ENCODE measurements around the gene ADAD2.

ADAD2 gene

DNA sequence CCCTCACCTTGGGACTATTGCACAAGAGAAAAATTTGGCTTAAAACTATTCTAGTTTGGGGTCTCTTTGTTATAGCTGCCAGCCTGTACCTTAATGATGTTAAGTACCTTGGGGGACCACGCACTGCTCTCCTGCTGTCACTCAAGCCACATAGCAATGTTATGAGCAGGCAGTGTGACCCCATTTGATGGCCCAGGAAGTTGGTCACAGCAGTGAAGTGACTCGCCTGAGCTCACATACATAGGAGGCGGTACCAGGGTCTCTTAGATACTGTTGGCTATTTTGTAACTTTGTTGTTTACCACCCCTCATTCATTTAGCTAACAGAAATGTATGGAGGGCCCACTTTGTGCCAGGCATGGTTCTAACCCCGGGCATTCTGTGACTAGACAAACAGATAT is 32.5 kb downstream of the ADAD2 start:
- no peak for DNase-seq (ENCODE audit: low read depth in 3 of 3)

- no peak for DNase-seq (ENCODE audit: low read depth in 3 of 3)
These were observed 33.6 kb downstream of the ADAD2 start for GRCh38 chr16:84224554-84224953.

DNA sequence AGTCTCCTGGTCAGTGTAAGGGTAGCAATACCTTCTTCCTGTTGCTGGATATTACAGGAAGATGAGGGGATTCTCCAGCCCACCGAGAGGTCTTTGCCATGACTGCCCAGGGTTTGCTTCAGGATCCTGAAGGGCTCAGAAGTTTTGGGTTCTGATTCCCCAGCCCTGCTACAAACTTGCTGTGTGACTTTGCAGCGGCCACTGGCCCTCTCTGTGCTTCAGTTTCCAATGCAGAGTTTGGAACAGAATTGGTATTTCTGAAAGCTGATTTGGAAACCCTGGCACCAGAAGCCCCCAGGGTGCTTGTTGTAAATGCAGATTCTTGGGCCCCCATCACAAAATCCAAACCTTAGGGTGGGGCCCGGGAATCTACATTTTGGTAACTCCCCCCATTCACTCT is 34.2 kb downstream of the ADAD2 start:
- DNase-seq (ENCODE audit: low read depth in 3 of 3): no peak

DNA sequence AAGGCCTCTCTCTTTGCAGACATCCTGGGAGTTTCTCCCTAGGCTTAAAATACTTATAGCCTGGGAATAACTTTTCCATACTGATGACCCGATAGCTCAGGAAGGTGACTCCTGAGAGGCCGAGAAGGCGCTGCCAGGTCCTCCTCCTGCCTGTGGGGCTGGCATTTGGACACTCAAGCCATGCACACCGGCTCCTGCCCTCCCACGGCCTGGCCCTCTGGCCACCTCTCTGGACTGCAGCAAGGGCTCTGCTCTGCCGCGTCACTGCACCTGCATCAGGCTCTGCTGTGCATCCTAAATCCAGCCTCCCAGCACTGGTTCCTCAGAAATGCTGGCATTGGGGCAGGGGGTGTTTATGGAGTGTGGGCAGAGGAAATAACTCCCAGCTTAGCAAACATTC is 34.6 kb downstream of the ADAD2 start:
- no peak for DNase-seq (ENCODE audit: low read depth in 3 of 3)

GRCh38 chr16:84226026-84226425 is 35.1 kb downstream of the ADAD2 start:
- no peak for DNase-seq (ENCODE audit: low read depth in 3 of 3)

DNA sequence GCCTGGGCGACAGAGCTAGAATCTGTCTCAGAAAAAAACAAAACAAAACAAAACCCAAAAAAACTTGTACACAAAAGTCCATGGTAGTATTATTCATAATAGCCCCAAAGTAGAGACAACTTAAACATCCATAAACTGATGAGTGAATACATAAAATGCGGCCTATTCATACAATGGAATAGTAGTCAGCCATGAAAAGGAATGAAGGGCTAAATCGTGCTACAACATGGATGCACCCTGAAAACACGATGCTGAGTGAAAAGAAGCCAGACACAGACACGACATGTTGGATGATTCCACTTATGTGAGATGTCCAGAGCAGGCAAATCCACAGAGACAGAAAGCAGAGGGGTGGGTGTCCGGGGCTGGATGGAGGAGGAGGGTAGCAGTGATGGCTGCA is 36.6 kb downstream of the ADAD2 start:
- DNase-seq (ENCODE audit: low read depth in 3 of 3): no peak

DNA sequence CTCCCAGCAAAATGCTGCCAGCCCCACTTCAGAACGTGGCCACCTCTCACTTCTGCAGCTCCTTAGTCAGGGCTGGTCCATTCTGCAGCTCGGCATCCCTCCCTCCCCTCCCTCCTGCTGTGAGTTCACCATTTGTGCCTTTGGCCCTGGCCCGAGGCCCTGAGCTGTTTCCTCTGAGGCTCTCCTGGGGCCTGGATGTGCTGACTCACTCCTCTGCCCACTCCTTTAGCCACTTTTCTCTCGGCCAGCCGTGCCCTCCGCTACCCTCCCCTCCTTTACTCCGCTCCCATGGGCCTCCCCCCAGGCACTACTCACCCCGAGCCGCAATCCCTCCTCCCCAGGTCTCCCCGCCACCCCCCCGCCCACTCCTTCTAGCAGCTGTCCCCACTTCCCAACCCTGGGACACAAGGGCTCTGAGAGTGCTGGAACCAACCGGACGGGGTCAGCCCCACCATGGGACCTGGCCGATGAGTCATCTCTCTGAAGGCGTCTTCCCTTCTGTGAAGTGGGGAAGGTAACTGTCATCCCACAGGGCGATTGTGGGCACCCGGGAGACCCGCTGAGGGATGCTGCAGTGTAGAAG is 37.4 kb downstream of the ADAD2 start:
- no peak for DNase-seq (ENCODE audit: low read depth in 3 of 3)

DNA sequence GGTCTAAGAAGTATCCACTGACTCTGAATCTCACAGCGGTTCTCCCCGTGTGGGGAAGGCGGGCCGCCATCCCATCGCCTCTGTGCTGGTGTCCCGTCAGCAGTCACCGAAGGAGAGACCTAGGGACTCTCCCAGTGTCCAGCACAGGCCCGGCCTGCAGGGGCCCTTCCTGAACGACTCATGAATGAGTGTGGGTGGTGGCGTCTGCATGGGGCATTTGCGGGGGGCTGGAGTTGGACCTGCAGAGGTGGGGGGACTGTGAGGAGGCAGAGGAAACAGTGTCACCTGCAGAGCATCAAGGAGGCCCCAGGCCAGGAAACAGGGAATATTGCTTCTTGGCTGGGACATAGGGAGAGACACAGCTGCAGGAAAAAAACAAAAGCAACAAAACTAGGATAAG is 38.5 kb downstream of the ADAD2 start:
- no peak for DNase-seq (ENCODE audit: low read depth in 3 of 3)

DNA sequence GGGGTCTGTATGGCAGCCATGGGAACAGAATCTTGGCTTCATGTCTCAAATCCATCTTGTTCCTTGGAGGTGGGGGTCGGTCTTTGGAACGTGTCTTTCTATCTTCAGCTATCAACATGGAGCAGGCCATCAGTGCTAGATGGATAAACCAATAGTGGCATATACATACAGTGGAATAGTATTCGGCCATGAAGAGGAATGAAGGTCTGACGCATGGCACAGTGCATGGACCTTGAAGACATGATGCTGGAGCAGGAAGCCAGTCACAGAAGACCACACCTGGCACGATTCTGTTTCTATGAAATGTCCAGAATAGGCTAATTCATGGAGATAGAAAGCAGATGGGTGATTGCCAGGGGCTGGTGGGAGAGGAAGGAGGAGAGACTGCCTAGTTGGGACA is 41.1 kb downstream of the ADAD2 start:
- no peak for DNase-seq (ENCODE audit: low read depth in 3 of 3)

DNA sequence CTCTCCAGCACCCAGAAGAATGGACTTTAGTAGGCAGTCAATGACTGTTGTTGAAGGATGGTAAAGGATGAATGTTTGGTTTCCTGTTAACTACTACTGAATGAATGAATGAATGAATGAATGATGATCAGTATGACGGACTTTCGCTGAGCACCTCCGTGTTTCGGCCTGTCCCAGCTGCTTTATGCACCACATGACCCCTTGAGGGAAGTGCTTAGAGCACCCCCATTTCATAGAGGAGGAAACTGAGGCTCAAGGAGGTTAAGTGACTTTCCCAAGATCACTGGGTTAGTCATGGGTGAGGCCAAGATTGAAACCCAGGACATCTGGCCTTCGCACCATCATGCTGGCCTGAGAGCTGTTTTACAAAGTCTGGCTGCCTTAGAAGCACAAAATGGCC is 42.0 kb downstream of the ADAD2 start:
- DNase-seq (ENCODE audit: low read depth in 3 of 3): no peak

DNA sequence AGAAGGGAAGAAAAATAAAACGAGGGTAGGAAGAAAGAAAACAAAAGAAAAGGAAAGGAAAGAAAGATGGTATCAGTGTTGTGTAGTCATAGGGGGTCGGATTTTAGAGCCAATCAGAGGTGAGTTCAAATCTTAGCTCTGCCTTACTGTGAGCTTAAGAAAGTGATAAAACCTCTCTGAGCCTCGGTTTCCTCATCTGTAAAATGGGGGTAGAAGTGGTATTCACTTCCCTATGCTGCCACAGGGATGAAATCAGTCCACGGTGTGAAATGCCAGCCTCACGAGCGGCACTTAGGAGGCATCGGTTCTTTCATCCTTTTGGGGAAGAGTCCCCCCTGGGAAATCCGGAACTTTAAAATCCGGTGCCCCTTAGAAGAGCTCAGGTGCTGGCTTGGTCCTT is 42.8 kb downstream of the ADAD2 start:
- no peak for DNase-seq (ENCODE audit: low read depth in 3 of 3)

DNA sequence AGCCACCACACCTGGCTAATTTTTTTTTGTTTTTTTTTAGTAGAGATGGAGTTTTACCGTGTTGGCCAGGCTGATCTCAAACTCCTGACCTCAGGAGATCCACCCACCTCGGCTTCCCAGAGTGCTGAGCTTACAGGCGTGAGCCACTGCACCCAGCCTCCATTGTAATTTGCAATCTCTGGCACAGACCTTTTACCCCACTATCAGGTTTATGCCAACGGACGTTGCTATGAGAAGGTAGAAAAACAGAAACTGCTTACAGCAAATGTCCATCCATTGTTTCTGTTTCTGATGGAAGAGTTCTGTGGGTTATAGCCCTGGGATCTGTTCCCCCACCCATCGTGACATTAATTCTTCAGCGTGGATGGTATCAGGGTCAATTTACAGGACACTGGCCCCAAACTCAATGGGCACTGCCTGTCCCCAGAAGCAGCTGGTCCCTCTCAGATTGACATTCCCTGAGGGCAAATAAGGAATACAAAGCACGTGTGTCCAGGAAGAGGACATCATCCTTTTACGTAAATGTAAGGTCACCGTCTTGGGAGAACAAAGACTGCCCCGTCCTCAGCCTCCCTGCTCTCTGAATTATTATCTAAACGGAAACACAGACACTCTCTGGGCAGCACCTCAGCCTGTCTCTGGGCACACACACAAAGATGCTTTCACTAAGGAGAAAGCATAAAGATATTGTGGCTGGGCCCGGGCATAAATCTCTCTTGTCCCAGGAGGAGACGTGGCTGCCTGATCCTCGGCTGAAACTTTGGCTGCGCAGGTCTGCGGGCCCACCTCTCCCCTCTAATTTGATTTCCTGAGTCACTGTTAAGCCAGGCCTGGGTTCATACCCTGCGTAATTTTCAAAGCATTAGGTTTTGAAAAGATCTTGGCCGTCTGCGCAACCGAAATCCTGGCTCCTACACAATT is 43.6 kb downstream of the ADAD2 start:
- DNase-seq (ENCODE audit: low read depth in 3 of 3): no peak

- DNase-seq (ENCODE audit: low read depth in 3 of 3): no peak
These were observed 45.7 kb downstream of the ADAD2 start for GRCh38 chr16:84236671-84237070.

- DNase-seq (ENCODE audit: low read depth in 3 of 3): no peak
These were observed 47.2 kb downstream of the ADAD2 start for GRCh38 chr16:84237994-84238750.

DNA sequence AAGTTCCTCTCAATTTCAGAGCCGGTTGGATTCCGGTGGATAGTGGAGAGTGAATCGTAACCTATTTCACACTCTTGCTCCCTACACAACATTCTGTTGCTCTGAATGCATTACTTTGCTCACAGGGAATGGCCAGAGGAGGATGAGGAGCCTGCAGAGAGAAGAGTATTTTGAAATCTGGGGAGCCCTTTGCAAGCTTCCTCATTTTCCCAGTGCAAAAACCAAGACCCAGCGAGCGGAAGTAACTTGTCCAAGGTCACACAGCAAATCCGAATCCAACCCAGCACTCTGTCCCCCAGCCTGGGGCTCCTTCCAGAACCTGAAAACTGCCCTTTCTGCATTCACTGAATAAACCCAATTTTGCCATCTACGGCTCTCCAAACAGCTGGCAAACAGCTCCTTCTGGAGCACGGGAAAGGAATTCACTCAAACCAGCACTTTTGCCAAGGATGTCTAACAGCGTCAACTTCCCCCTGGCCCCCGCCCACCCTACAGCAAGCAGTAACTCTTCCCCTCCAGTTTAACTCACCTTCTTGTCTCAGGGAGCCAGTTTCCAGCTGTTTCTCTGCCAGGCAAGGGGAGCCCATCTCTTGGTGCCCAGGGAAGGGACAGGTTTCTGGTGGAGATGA is 48.3 kb downstream of the ADAD2 start:
- DNase-seq (ENCODE audit: low read depth in 3 of 3): no peak

GRCh38 chr16:84239909-84240308 is 49.0 kb downstream of the ADAD2 start, which contains the start of gene KCNG4:
TSS of gene KCNG4 (minus strand) at chr16:84240012. CDS start at chr16:84237485, 2,527 bp downstream.
- DNase-seq (ENCODE audit: low read depth in 3 of 3): no peak

DNA sequence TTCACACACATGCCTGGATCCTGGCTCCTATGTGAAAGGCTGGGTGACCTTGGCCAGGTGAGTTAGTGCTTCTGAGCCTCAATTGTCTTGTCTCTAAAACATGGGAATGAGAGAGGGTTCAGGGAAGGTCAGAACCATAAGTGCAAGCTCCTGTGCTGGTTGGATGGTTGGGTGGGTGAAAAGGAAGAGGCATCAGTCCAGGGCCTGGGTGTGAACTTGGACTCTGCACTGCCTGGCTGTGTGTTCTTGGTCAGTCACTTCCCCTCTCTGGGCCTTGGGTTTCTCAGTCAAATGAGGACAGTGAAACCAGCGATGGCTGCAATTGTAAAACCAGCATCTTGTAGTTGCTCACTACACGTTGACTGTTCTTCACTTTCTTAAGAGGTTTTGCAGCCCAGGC is 49.5 kb downstream of the ADAD2 start:
- no peak for DNase-seq (ENCODE audit: low read depth in 3 of 3)

- no peak for DNase-seq (ENCODE audit: low read depth in 3 of 3)
These were observed 50.8 kb downstream of the ADAD2 start for GRCh38 chr16:84241778-84242177.

GRCh38 chr16:84242839-84243238 is 51.9 kb downstream of the ADAD2 start:
- DNase-seq (ENCODE audit: low read depth in 3 of 3): no peak

- no peak for DNase-seq (ENCODE audit: low read depth in 3 of 3)
These were observed 52.8 kb downstream of the ADAD2 start for GRCh38 chr16:84243732-84244131.

DNA sequence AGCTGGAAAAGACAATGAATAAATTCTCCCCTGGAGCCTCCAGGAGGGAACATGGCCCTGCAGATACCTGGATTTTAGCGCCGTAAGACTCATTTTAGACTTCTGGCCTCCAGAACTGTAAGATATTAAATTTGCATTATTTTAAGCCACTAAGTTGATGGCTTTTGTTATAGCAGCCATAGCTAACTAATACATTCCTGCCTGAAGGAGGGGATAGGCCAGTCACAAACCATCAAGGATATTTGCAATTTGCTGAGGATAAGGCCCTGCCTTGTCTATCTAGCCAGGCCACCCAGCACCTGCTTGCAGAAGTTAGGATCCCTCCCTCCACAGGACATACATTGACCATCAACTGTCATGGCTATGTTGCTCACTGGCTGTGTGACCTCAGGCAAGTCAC is 53.8 kb downstream of the ADAD2 start:
- DNase-seq (ENCODE audit: low read depth in 3 of 3): no peak

All from stimulated activated CD4-positive, alpha-beta T cell treated with anti-CD3 and anti-CD28 coated beads, TNF-alpha, amount 100 ng/mL, for 24 hours (primary cell).